ENCODE results near the gene PRX. TPM values are rescaled to one million over a fixed set of nuclear protein-coding genes. Genes with fewer than 3 reads are reported as not detected.

The PRX gene
- polyA plus RNA-seq, 3 donors = 0.13 to 0.76 TPM; not detected in 1

DNA sequence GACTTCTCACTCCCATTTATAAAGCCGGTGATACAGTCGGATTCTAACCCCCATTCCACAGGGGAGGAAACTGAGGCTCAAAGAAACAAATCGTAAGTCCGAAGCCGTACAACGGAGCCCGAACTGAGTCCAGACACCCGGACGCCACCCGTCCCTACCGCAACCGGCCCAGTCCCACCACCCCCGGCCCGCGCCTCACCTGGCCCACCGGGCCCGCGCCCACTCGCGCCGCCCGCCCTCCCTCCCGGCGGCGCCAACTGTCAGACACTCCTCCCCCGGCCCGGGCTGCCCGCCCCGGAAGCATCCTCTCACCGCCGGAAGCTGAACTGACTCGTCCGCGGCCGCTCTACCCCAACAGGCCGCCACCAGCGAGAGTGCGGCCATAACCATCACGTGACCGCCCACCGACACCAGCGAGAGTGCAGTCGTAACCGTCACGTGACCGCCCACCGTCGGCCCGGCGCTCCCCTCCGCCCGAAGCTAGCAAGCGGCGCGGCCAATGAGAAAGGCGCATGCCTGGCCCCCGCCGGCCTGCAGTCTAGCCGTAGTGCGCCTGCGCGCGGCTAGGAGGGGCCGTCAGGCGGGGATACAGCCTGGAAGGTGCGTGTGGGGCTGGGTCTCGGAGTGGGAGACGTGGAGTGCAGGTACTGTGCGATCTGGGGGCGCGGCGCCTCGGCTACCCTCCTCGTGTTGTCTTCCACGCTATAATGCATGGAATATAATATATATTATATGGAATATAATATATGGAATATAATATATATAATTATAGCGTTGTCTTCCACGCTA is 64.9 kb downstream of the PRX start, which contains the start of the genes C19orf47 and PLD3:
Gene C19orf47 (minus strand): TSS at position 273 of the 789 bp plus-strand sequence. CDS start 6,540 bp downstream, outside the sequence.
Gene PLD3 (plus strand): TSS at position 571 of the 789 bp plus-strand sequence. CDS start 17,789 bp downstream, outside the sequence.
- intact Hi-C loops (cut with micrococcal nuclease) = loop anchor here (1.0 to 5.0 kb wide), 3 partner anchors 12 to 54 kb away; no protein-coding TSS in a partner anchor
- Histone ChIP-seq H3K9me3 (replicated peaks in 1 of 2; ENCODE audit: control insufficient read depth in 1 of 2, insufficient read depth in 1 of 2, low read length in 2 of 2) (no peaks in the 10 kb centered on the region), H3K4me1 (ENCODE audit: control insufficient read depth in 1 of 2, insufficient read depth in 2 of 2, low read length in 2 of 2) (peaks cover 23 to 24% of the 10 kb centered on the region in 2 donors), H3K4me3 (replicated peaks in 1 of 3; ENCODE audit: low read depth in 2 of 3, low read length in 3 of 3) (peak within 1 kb of the TSS; percentile 73 to 96 (median 91)), H3K36me3 (replicated peaks in 1 of 2; ENCODE audit: control insufficient read depth in 1 of 2, insufficient read depth in 2 of 2, low read length in 2 of 2) (peaks cover 3% of the 10 kb centered on the region in 2 donors), H3K9ac (ENCODE audit: insufficient read depth, low read length, poor library complexity, severe bottlenecking) (peak within 1 kb of the TSS; percentile 79), H4K20me1 (ENCODE audit: insufficient read depth, low read length) (no peaks in the 10 kb centered on the region), H2AFZ (ENCODE audit: insufficient read depth, low read depth, low read length, poor library complexity, severe bottlenecking) (peak within 1 kb of the TSS; percentile 80), H3K79me2 (ENCODE audit: insufficient read depth, low read length) (peaks cover 54% of the 10 kb centered on the region), H3K27ac (ENCODE audit: low read depth in 1 of 2, low read length in 2 of 2) (peak within 1 kb of the TSS; percentile 64 to 89), H3K4me2 (replicated peaks; ENCODE audit: extremely low read depth, low read length, poor library complexity, severe bottlenecking) (peak within 1 kb of the TSS; percentile 83), H3K27me3 (ENCODE audit: control insufficient read depth in 2 of 2, insufficient read depth in 2 of 2, low read length in 2 of 2) (no peaks in the 10 kb centered on the region)
- under 1% methylated on average over 60 of the region's 77 CpGs for WGBS (ENCODE audit: insufficient coverage)
- Mint-ChIP-seq H3K4me3 (peak within 1 kb of the TSS; percentile 88 to 93), H3K27me3 (ENCODE audit: low read depth in 3 of 3) (no peaks in the 10 kb centered on the region), H3K4me1 (peaks cover 36% of the 10 kb centered on the region), H3K27ac (peak within 1 kb of the TSS; percentile 92 to 97 (median 95)), H3K9me3 (peaks cover 0 to under 1% (median 0%) of the 10 kb centered on the region in 7 donors), H3K36me3 (peaks cover 13 to 31% of the 10 kb centered on the region in 2 donors)
- DNase-seq = peak; percentile 99 to 100 (median 99)
- TF ChIP-seq, protein P1, sequence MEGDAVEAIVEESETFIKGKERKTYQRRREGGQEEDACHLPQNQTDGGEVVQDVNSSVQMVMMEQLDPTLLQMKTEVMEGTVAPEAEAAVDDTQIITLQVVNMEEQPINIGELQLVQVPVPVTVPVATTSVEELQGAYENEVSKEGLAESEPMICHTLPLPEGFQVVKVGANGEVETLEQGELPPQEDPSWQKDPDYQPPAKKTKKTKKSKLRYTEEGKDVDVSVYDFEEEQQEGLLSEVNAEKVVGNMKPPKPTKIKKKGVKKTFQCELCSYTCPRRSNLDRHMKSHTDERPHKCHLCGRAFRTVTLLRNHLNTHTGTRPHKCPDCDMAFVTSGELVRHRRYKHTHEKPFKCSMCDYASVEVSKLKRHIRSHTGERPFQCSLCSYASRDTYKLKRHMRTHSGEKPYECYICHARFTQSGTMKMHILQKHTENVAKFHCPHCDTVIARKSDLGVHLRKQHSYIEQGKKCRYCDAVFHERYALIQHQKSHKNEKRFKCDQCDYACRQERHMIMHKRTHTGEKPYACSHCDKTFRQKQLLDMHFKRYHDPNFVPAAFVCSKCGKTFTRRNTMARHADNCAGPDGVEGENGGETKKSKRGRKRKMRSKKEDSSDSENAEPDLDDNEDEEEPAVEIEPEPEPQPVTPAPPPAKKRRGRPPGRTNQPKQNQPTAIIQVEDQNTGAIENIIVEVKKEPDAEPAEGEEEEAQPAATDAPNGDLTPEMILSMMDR (IDR thresholded peaks at IDR 0.05) = no peak

DNA sequence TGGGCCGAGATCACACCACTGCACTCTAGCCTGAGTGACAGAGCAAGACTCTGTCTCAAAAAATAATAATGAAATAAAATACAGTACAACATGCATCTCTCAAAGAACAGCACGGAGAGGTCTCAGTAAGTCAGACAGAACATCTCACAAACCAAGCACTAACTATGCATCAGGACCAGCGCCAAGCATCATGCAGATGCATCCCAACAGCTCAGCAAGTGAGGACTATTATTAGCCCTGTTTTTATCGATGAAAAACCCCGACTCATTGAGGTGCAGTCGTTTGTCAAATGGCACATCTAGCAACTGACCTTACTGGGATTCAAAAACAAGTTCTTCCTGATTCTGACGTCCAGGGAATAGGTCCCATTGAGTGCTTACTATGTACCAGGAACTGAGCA is 68.8 kb downstream of the PRX start:
- H3K4me1 ChIP-seq (ENCODE audit: control insufficient read depth in 1 of 2, insufficient read depth in 2 of 2, low read length in 2 of 2) = peaks cover 20 to 22% of the 10 kb centered on the region in 2 donors
- peaks cover 59% of the 10 kb centered on the region for H3K79me2 ChIP-seq (ENCODE audit: insufficient read depth, low read length)
- peaks cover 29% of the 10 kb centered on the region for H3K4me1 Mint-ChIP-seq
- no peak overlapping the region for H3K9ac ChIP-seq (ENCODE audit: insufficient read depth, low read length, poor library complexity, severe bottlenecking)
- peaks cover 0 to 2% (median 0%) of the 10 kb centered on the region in 3 donors for H3K27me3 Mint-ChIP-seq (ENCODE audit: low read depth in 3 of 3)
- H4K20me1 ChIP-seq (ENCODE audit: insufficient read depth, low read length) = peaks cover 7% of the 10 kb centered on the region
- H3K36me3 Mint-ChIP-seq = peaks cover 19 to 39% of the 10 kb centered on the region in 2 donors
- no peak overlapping the region for H3K4me3 ChIP-seq (replicated peaks in 1 of 3; ENCODE audit: low read depth in 2 of 3, low read length in 3 of 3)
- WGBS (ENCODE audit: insufficient coverage) = 42% methylated on average over 6 of the region's 7 CpGs
- H2AFZ ChIP-seq (ENCODE audit: insufficient read depth, low read depth, low read length, poor library complexity, severe bottlenecking) = no peak overlapping the region
- peak overlapping the region in 1 of 2 donors; percentile 38 for H3K27ac ChIP-seq (ENCODE audit: low read depth in 1 of 2, low read length in 2 of 2)
- peak overlapping the region in 2 of 7 donors; percentile 36 to 73 for H3K27ac Mint-ChIP-seq
- no peak overlapping the region for H3K4me2 ChIP-seq (replicated peaks; ENCODE audit: extremely low read depth, low read length, poor library complexity, severe bottlenecking)
- H3K9me3 Mint-ChIP-seq = peaks cover 0 to 1% (median 0%) of the 10 kb centered on the region in 7 donors
- H3K4me3 Mint-ChIP-seq = no peak overlapping the region
- H3K36me3 ChIP-seq (replicated peaks in 1 of 2; ENCODE audit: control insufficient read depth in 1 of 2, insufficient read depth in 2 of 2, low read length in 2 of 2) = peaks cover 14 to 35% of the 10 kb centered on the region in 2 donors
- no peaks in the 10 kb centered on the region for H3K9me3 ChIP-seq (replicated peaks in 1 of 2; ENCODE audit: control insufficient read depth in 1 of 2, insufficient read depth in 1 of 2, low read length in 2 of 2)
- TF ChIP-seq, protein P1 (IDR thresholded peaks at IDR 0.05) = no peak
- DNase-seq = no peak
- intact Hi-C loops (cut with micrococcal nuclease) = no loop called here
- H3K27me3 ChIP-seq (ENCODE audit: control insufficient read depth in 2 of 2, insufficient read depth in 2 of 2, low read length in 2 of 2) = no peaks in the 10 kb centered on the region

Small RNA genes within 50 kb of the gene (small RNA-seq; reads per million reads assigned to genes)
- gene MIR6796 (ENCODE audit: insufficient read length, low read depth) (not detected), gene RF00017 (ENCODE audit: insufficient read length, low read depth) (not detected)

Other genes starting within 250 kb of the PRX start
- 1 to 10 TPM in 1 of 3 donors, under 1 TPM in 1, not detected in 1; 0.05 to 9.1 TPM for gene MAP3K10, start 222.0 kb downstream of the PRX start, polyA plus RNA-seq
- not detected for gene TTC9B, start 195.0 kb downstream of the PRX start, polyA plus RNA-seq
- under 1 TPM in 1 of 3 donors, not detected in 2; 0.12 TPM for gene CCNP, start 186.7 kb downstream of the PRX start, polyA plus RNA-seq
- gene AKT2, start 128.0 kb downstream of the PRX start, polyA plus RNA-seq = 100 to 1,000 TPM in 1 of 3 donors, 10 to 100 TPM in 2; 11.4 to 122 (median 16.3) TPM
- gene C19orf47, start 65.0 kb downstream of the PRX start, polyA plus RNA-seq = 10 to 100 TPM in 1 of 3 donors, 1 to 10 TPM in 2; 7.6 to 10.2 (median 8.0) TPM
- 100 to 1,000 TPM; 168 to 334 (median 170) TPM for gene PLD3, start 64.7 kb downstream of the PRX start, polyA plus RNA-seq
- under 1 TPM in 1 of 3 donors, not detected in 2; 0.09 TPM for gene HIPK4, start 23.2 kb downstream of the PRX start, polyA plus RNA-seq
- gene SERTAD1, start 12.6 kb upstream of the PRX start, polyA plus RNA-seq = 10 to 100 TPM; 21.0 to 55.9 (median 21.6) TPM
- gene SERTAD3, start 31.0 kb upstream of the PRX start, polyA plus RNA-seq = 10 to 100 TPM; 30.4 to 57.2 (median 49.4) TPM
- gene BLVRB, start 52.4 kb upstream of the PRX start, polyA plus RNA-seq = 100 to 1,000 TPM; 299 to 625 (median 601) TPM
- gene SPTBN4, start 53.6 kb upstream of the PRX start, polyA plus RNA-seq = under 1 TPM in 1 of 3 donors, not detected in 2; 0.07 TPM
- 100 to 1,000 TPM; 234 to 324 (median 284) TPM for gene SHKBP1, start 163.5 kb upstream of the PRX start, polyA plus RNA-seq
- 10 to 100 TPM in 1 of 3 donors, 1 to 10 TPM in 2; 3.8 to 38.7 (median 8.0) TPM for gene LTBP4, start 188.0 kb upstream of the PRX start, polyA plus RNA-seq